Measurements from ENCODE around the gene PLA2G4B.

The PLA2G4B gene

GRCh38 chr15:41825572-41826535 lies 12.8 kb upstream of the PLA2G4B start:
- no peak for DNase-seq (ENCODE audit: low read depth in 1 of 2, low spot score in 1 of 2)

GRCh38 chr15:41827290-41827879 lies 11.3 kb upstream of the PLA2G4B start:
- no peak for DNase-seq (ENCODE audit: low read depth in 1 of 2, low spot score in 1 of 2)

DNA sequence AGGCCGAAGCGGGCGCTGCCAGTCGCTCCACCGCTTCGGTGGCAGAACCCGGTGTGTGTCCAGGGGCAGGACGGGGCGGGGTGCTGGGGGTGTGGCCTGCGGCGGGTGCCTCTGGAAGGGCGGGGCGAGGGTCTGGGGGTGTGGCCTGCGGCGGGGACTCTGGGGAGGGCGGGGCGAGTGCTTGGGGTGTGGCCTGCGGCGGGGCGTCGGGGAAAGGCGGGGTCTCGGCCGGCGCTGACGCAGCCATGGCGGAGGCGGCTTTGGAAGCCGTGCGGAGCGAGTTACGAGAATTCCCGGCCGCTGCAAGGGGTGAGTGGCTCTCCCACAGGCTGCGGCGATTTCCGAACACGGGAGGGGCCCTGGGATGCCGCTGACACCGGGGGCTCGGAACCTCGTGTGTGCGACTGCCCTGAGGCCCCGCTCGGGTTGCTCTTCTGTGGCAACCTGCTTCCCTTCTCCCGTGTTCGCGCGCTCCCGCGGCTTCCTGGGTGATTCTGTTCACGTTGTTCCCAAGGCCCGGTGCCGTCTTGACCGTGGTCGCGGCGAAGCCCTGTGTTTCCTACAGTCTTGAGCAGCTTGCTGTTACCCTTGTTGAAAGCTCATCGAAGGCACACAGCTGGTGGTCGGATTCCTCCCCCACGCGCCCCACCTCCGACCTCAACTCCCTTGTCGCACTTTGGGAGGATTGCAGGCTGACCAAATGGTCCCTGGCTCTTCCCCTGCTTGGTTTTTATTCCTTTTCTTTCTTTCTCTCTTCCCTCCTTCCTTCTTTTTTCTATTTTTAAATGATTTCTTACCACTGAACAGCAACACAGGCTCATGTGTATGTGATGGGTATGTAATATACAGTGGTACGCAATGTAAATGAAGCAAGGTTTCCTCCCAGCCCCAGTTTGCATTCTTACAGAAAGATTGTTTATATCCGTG lies 10.5 kb upstream of the PLA2G4B start, which contains the start of gene JMJD7:
TSS of gene JMJD7 (plus strand) at position 213 of the 927 bp plus-strand sequence. CDS start at position 246, 33 bp downstream.
- DNase-seq (ENCODE audit: low read depth in 1 of 2, low spot score in 1 of 2) = peak; percentile 93

DNA sequence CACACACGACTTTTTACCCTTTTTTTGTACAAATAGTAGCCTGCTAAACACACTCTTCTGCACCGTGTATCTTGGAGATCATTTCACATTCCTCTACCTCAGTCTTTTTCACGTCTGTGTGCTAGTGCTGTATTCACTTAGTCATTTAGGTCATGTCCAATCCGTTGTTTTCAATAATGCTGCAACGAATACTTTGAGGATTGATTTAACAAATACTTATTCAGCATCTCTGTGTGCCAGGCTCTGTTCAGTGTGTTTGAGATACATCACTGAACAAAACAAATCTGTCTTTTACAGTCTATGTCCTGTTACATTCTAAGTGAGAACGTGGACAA lies 9.9 kb upstream of the PLA2G4B start:
- no peak for DNase-seq (ENCODE audit: low read depth in 1 of 2, low spot score in 1 of 2)

- DNase-seq (ENCODE audit: low read depth in 1 of 2, low spot score in 1 of 2) = no peak
These were observed 8.5 kb upstream of the PLA2G4B start for GRCh38 chr15:41829959-41830646.

GRCh38 chr15:41831291-41831690 lies 7.4 kb upstream of the PLA2G4B start:
- peak in 1 of 2 donors; percentile 12 for DNase-seq (ENCODE audit: low read depth in 1 of 2, low spot score in 1 of 2)

GRCh38 chr15:41832208-41832607 lies 6.4 kb upstream of the PLA2G4B start:
- no peak for DNase-seq (ENCODE audit: low read depth in 1 of 2, low spot score in 1 of 2)

- no peak for DNase-seq (ENCODE audit: low read depth in 1 of 2, low spot score in 1 of 2)
These were observed 5.8 kb upstream of the PLA2G4B start for GRCh38 chr15:41832875-41833274.

DNA sequence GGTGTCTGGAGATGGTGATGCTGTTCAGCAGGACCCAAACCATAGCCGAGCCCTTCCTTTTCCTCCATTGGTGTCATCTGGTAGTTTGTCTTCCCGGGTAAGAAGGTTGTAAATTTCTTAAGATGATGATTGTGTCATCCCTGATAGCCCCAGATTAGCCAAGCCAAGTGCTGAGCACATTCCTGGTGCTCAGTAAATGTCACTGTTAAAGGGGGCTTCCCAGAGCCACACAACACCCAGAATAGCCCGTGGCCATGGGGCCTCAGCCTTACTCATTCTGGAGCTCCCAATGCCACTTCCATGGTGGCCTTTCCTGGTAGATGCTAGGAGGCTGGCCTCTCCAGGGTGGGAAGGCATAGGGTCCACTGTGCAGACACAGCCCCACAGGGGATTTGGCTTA lies 4.6 kb upstream of the PLA2G4B start:
- DNase-seq (ENCODE audit: low read depth in 1 of 2, low spot score in 1 of 2) = no peak

DNA sequence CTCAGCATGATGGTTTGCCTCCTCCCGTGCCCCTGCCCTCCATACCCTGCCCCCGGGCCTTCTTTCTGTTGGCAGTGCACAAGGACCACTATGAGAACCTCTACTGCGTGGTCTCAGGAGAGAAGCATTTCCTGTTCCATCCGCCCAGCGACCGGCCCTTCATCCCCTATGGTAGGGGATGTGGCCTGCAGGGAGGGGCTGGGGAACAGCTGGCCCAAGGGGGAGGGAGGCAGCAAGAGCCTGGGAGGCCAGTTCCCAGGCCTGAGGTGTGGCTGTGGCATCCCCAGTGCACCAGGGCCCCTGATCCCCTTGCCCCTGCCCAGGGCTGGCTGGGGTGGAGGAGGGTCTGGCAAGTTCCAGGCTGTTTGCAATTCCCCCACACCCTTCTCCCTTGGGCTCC lies 2.6 kb upstream of the PLA2G4B start:
- DNase-seq (ENCODE audit: low read depth in 1 of 2, low spot score in 1 of 2) = no peak

DNA sequence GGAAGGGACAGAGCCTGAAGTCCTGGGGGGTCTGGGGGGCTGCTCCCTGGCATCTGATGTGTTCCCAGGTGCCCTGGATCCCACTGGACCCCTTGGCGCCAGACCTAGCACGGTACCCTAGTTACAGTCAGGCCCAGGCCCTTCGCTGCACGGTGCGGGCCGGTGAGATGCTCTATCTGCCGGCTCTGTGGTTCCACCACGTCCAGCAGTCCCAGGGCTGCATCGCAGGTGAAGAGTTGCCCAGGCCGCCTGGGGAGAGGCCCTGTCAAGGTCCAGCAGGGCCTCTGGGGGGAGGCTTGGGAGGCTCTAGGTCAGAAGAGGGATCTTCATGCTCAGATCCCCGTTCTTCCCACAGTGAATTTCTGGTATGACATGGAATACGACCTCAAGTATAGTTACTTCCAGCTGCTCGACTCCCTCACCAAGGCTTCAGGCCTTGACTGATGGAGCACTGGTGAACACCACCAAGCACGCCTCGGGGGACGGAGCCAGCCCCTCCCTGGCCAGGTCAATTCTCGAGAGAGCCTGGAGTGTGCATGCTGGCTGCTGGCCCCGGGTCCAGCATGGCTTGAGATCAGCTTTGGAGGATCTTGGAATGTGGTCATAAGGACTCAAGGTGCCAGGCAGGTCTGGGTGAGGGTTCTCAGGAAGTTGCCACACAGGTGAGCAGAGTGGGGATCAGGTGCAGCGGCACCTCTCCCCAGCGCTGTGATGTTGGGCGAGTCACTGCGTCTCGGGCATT lies 1.8 kb upstream of the PLA2G4B start:
- DNase-seq (ENCODE audit: low read depth in 1 of 2, low spot score in 1 of 2) = no peak

DNA sequence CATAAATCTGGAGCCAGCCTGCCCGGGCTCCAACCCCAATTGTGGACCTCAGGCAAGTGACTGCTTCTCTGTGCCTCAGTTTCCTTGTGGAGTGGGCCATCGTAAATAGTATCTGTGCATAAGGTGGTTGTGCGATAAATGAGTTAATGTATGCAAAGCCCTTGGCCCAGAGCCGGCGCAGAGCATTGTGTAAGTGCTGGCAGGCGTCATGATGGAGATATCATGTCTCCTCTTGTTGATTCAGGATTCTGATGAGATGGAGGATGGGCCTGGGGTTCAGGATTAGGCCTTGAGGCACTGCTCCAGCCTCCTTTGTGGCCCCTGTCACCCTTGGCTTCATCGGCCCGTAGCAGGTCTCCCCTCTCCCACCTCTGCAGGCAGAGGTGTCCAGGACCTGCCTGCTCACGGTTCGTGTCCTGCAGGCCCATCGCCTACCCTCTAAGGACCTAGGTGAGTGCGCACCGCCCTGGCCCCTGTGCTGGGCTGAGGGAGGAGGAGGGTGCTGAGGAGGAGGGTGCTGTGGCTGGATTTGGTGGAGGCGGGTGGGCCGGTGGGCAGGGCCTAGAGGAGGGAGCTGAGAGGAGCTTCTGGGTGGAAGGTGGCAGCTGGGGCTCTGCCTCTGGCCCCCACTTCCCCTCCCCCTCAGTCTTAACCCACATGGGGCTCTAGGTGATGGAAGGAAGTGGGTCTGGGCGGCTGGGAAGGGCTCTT lies 1.3 kb downstream of the PLA2G4B start:
- no peak for DNase-seq (ENCODE audit: low read depth in 1 of 2, low spot score in 1 of 2)

- DNase-seq (ENCODE audit: low read depth in 1 of 2, low spot score in 1 of 2) = no peak
These were observed 2.0 kb downstream of the PLA2G4B start for GRCh38 chr15:41840673-41841072.

DNA sequence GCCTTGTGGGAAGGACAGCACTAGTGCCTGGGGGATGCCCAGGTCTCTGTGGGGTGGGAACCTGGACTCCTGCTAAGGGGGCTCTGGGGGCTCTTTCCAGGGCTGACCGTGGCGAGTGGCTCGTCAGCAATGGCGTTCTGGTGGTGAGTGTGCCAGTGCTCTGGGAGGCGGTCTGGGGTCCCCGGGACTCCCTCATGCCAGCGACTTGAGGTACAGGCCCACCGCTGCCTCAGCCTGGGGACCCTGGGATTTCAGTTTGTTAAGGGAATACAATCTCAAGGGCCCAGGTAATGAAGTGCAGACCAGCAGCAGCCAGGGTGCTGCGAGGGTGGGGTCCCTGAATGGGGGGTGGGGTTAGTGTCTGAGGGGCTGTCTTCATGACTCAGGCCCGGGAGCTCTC lies 2.5 kb downstream of the PLA2G4B start:
- no peak for DNase-seq (ENCODE audit: low read depth in 1 of 2, low spot score in 1 of 2)

DNA sequence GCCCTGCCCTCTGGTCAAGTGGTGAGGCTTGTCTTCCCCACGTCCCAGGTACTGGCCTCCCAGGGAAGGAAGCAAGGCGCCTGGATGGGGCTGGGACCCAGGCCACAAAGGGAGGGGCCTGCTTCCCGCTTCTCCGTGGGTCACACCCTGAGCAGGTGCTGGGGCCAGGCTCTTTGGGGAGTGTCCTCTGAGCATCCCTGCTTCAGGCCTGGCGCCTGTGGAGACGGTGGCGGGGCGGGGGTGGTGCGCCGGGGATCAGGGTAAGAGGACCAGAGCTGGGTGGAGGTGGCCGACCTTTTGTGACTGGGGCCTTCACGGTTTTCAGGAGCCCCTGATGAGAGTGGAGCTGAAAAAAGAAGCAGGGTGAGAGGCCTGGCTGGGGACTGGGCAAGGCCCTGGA lies 3.6 kb downstream of the PLA2G4B start:
- DNase-seq (ENCODE audit: low read depth in 1 of 2, low spot score in 1 of 2) = no peak

DNA sequence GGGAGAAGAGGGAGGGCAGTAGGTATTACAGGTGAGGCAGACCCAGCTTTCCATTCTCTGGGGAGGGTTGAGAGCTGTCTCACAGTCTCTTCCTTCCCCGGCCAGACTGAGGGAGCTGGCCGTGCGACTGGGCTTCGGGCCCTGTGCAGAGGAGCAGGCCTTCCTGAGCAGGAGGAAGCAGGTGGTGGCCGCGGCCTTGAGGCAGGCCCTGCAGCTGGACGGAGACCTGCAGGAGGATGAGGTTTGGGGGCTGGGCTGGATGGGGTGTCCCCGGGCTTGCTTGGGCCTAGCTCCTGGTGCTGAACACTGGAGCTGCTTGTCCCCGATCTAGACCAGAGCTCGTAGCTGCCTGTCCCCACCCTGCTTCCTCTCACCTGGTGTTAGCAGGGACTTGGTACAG lies 4.9 kb downstream of the PLA2G4B start:
- no peak for DNase-seq (ENCODE audit: low read depth in 1 of 2, low spot score in 1 of 2)

- DNase-seq (ENCODE audit: low read depth in 1 of 2, low spot score in 1 of 2) = no peak
These were observed 6.2 kb downstream of the PLA2G4B start for GRCh38 chr15:41844814-41845213.

- no peak for DNase-seq (ENCODE audit: low read depth in 1 of 2, low spot score in 1 of 2)
These were observed 8.6 kb downstream of the PLA2G4B start for GRCh38 chr15:41847206-41847605.

- DNase-seq (ENCODE audit: low read depth in 1 of 2, low spot score in 1 of 2) = no peak
These were observed 9.3 kb downstream of the PLA2G4B start for GRCh38 chr15:41847981-41848380.

- DNase-seq (ENCODE audit: low read depth in 1 of 2, low spot score in 1 of 2) = peak in 1 of 2 donors; percentile 10
These were observed 10.0 kb downstream of the PLA2G4B start for GRCh38 chr15:41848631-41849030.

Data from activated CD4-positive, alpha-beta T cell treated with anti-CD3 and anti-CD28 coated beads, Interleukin-2, amount 50 U/mL, for 24 hours (primary cell).